HG03558 (cell line): ENCODE data around the gene TSSK2.
"Not testable (repeated sequence)": the region's sequence is repeated elsewhere in the genome, so short reads cannot be mapped to it uniquely, and the experiment has no call there.

Source experiments
- ATAC-seq: cut with Tn5 transposase; IDR thresholded peaks from one replicate; pipeline ENCODE4 v1.9.1; 2021; ENCODE audit warnings: moderate number of reproducible peaks; ENCODE audit not compliant: unreplicated experiment; ENCODE audit errors: extremely low read depth

The TSSK2 gene

GRCh38 chr22:19138217-19139000 lies 7.3 kb downstream of the TSSK2 start:
- no peak for ATAC-seq

GRCh38 chr22:19139001-19139356 lies 7.9 kb downstream of the TSSK2 start:
- no peak for ATAC-seq

- ATAC-seq: no peak
Observed at GRCh38 chr22:19139974-19140373, 8.9 kb downstream of the TSSK2 start.

GRCh38 chr22:19142394-19142793 lies 11.3 kb downstream of the TSSK2 start:
- no peak for ATAC-seq

GRCh38 chr22:19143212-19143611 lies 12.1 kb downstream of the TSSK2 start:
- ATAC-seq: no peak

- no peak for ATAC-seq
Observed at GRCh38 chr22:19143967-19144400, 12.9 kb downstream of the TSSK2 start.

GRCh38 chr22:19146215-19146968 lies 15.3 kb downstream of the TSSK2 start:
- ATAC-seq: no peak

GRCh38 chr22:19147195-19147780 lies 16.2 kb downstream of the TSSK2 start:
- no peak for ATAC-seq

GRCh38 chr22:19148417-19149046 lies 17.4 kb downstream of the TSSK2 start:
- no peak for ATAC-seq

- no peak for ATAC-seq
Observed at GRCh38 chr22:19149047-19149883, 18.2 kb downstream of the TSSK2 start.

- no peak for ATAC-seq
Observed at GRCh38 chr22:19149991-19150390, 18.9 kb downstream of the TSSK2 start, which contains the start of gene GSC2. TSS of gene GSC2 (minus strand) at chr22:19150292. CDS start at chr22:19150283, 9 bp downstream.

GRCh38 chr22:19150482-19151328 lies 19.6 kb downstream of the TSSK2 start:
- no peak for ATAC-seq

GRCh38 chr22:19151329-19152191 lies 20.5 kb downstream of the TSSK2 start:
- no peak for ATAC-seq

GRCh38 chr22:19152942-19153883 lies 22.1 kb downstream of the TSSK2 start:
- no peak for ATAC-seq

GRCh38 chr22:19156109-19156508 lies 25.0 kb downstream of the TSSK2 start:
- not testable (repeated sequence) for ATAC-seq

- not testable (repeated sequence) for ATAC-seq
Observed at GRCh38 chr22:19158649-19159048, 27.5 kb downstream of the TSSK2 start.

- no peak for ATAC-seq
Observed at GRCh38 chr22:19164425-19164824, 33.3 kb downstream of the TSSK2 start.
